NOMO-1 (cell line): ENCODE data around the gene SH3BP5L.
A peak's percentile ranks its signal among the peaks of the same experiment; 100 is the strongest.

ENCODE experiments used
- DNase-seq, 2 experiments: peaks; one replicate each; lab custom pipeline; 2025; ENCODE audit not compliant: unreplicated experiment in 2 of 2; lab: John Stamatoyannopoulos, UW

Gene SH3BP5L

GRCh38 chr1:248852481-248853405 lies 27.0 kb upstream of the SH3BP5L start:
- DNase-seq = no peak

DNA sequence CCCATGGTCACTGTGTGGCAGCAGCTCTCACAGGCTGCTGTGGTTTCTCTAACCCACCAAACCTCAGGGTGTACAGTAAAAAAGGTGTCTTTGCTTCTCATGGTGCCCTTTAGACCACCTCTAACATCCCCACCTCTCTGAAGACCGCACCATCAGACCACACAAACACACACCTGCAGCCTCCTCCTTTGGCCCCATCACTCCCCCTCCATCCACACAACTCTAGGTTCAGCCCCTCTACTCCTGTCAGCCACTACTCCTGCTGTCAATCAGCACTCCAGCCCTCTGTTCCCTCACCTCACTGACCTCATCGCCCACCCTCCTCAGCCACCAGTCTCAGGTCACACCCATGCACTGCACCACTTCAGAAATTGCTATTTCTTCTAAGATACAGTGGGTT lies 25.7 kb upstream of the SH3BP5L start:
- DNase-seq = no peak

- DNase-seq = no peak
These were observed 25.0 kb upstream of the SH3BP5L start for GRCh38 chr1:248850536-248851251.

DNA sequence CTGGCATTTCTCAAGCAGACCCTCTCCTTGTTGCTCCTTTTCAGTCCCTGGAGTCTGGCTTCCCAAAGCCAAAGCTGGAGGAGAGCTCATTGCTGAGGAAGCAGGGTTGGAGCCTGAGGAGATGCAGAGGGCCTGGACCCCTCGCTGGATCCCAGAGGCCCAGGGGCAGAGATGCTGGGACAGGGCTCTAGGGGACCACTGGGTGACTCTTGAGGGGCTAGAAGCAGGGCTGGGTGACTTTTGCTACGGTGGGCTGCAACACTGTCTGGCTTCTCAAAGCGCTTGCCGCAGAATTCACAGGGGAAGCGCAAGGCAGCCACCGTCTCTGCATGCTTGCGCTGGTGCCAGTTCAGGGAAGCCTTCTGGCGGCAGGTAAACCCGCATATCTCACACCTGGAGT lies 24.4 kb upstream of the SH3BP5L start:
- DNase-seq = no peak

DNA sequence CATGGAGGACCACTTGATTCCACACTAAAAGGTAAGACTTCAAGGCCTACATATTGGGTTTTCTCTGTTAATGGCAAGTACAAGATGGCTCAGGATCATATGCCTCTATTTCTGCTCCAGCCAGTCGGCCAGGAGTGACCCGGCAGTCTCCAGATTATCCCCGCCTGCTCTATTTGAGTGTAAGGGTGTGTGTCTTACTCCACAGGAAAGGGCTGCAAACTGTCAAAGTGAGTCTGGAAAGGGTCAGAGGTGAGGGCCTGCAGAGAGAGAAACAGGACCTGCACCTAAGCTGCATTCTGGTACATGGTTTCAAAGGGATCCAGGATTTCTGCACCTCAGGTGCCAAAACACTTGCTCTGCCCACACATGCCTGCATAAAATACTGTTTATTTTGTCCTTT lies 23.9 kb upstream of the SH3BP5L start:
- DNase-seq = no peak

GRCh38 chr1:248849152-248849551 lies 23.4 kb upstream of the SH3BP5L start:
- no peak for DNase-seq

GRCh38 chr1:248848602-248849001 lies 22.9 kb upstream of the SH3BP5L start:
- DNase-seq = no peak

DNA sequence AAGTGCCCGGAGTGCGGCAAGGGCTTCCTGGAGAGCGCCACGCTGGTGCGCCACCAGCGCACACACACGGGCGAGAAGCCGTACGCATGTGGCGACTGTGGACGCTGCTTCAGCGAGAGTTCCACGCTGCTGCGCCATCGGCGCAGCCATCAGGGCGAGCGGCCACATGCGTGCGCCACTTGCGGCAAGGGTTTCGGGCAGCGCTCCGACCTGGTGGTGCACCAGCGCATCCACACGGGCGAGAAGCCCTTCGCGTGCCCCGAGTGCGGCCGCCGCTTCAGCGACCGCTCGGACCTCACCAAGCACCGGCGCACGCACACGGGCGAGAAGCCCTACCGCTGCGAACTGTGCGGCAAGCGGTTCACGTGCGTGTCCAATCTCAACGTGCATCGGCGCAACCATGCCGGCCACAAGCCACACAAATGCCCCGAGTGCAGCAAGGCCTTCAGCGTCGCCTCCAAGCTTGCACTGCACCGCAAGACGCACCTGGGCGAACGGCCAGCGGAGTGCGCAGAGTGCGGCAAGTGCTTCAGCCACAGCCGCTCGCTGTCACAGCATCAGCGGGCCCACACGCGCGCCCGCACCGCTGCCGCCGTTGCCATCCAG lies 22.3 kb upstream of the SH3BP5L start:
- no peak for DNase-seq

- no peak for DNase-seq
These were observed 21.7 kb upstream of the SH3BP5L start for GRCh38 chr1:248847181-248847955.

DNA sequence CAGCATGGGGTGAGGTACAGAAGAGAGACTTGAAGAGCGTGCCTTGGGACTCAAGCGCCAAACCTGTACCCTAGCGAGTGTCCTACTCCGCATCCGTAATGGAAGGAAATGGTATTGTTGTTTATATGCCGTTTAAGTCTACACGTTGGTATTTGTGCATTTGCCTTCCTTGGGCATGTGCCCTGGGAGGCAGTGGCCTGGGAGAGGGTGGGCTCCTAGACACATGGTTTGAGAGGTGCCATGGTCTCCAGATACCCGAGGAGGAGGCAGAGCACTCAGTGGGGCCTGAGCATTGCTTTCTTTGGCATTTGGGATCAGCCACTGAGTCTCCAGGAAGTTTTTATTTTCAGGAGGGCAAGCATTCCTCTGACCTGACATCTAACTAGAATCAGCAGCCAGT lies 18.8 kb upstream of the SH3BP5L start:
- no peak for DNase-seq

DNA sequence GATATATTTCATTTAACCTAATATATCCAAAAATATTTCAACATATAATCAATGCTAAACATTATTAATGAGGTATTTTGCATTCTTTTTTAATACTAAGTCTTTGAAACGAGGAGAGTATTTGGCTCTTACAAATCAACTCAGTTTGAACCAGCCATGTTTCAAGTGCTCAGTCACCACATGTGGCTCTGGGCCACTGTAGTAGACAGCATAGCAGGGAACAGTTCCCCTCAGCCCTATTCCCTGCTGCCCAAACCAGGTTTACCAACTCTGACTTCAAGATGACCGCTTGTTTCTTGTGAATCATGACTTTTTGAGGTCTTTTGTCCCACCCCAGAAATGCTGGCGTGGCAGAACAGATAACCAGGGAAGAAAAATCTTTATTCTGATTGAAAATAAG lies 18.0 kb upstream of the SH3BP5L start:
- DNase-seq = no peak

DNA sequence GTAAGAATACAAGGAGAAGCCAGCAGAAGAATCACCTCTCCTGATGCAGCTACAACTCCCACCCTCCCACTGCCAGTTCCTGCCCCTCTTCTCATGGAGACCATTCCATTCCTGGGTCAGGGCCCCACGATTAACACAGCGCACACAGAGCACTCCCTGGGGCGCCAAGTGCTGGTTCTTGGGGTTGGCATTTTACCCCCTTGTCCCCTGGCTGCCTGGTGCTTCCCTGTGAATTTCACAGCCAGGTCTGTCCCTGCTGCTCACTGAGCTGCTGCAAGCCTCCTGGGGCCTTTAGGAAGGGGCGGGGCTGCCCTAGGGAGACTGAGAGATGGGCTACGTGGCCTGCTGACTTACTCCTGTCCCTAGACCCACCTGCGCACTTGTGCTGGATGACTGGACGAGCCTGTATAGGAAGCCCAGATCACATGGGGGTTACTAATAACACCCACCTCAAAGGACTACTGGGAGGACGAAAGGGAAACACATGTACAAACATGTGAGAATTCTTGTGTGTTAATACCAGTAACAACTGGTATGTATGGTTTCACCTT lies 17.1 kb upstream of the SH3BP5L start:
- DNase-seq = no peak

DNA sequence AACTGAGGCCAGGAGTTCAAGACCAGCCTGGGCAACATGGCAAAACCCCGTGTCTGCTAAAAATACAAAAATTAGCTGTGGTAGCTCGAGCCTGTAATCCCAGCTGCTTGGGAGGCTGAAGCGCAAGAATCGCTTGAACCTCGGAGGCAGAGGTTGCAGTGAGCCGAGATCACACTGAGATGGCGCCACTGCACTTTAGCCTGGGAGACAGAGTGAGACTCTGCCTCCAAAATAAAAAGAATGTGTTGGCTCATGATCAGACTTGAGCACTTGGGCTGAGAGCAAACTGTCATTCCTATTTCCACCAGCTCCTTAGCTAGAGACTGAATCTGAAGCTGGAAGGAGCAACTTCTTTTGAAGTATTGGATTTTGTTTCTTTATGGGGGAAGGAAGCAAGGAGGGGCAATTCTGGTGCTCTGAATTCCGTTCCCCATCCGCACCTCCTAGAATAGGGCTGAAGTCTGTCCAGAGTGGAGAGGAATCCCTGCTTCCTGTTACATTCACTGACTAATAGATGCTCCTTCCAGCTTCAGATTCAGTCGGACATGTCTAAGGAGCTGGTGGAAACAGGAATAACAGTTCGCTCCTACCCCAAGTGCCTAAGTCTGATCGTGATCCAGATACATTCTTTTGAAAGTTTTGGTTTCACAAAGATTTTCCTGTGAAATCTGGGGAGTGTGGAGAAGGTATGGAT lies 16.1 kb upstream of the SH3BP5L start:
- DNase-seq = peak in 1 of 2 experiments; percentile 3

- no peak for DNase-seq
These were observed 15.2 kb upstream of the SH3BP5L start for GRCh38 chr1:248840946-248841345.

- no peak for DNase-seq
These were observed 13.4 kb upstream of the SH3BP5L start for GRCh38 chr1:248839168-248839555.

GRCh38 chr1:248838357-248839167 lies 12.8 kb upstream of the SH3BP5L start:
- peak; percentile 85 to 88 for DNase-seq

GRCh38 chr1:248837781-248838356 lies 12.2 kb upstream of the SH3BP5L start, which contains the start of gene ZNF672:
Gene ZNF672, plus strand, starts transcription at chr1:248838224. Its CDS starts 9,051 bp downstream, at chr1:248847275.
- DNase-seq = peak; percentile 95 to 98

- DNase-seq = no peak
These were observed 11.5 kb upstream of the SH3BP5L start for GRCh38 chr1:248837045-248837780.
